Measurements from ENCODE around the gene ENG.
"Not testable (repeated sequence)": the region's sequence is repeated elsewhere in the genome, so short reads cannot be mapped to it uniquely, and the experiment has no call there.

The ENG gene

DNA sequence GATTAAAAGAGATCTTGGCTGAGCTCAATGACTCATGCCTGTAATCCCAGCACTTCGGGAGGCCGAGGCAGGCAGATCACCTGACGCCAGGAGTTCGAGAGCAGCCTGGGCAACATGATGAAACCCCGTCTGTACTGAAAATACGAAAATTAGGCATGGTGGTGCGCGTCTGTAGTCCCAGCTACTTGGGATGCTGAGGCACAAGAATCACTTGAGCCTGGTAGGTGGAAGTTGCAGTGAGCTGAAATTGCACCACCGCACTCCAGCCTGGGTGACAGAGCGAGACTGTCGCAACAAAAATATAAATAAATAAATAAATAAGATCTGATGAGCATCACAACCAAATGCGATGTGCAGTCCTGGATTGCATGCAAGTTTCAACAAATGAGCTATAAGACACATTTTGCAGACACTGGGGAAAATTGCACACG is 8.7 kb upstream of the ENG start:
- no peak for DNase-seq

DNA sequence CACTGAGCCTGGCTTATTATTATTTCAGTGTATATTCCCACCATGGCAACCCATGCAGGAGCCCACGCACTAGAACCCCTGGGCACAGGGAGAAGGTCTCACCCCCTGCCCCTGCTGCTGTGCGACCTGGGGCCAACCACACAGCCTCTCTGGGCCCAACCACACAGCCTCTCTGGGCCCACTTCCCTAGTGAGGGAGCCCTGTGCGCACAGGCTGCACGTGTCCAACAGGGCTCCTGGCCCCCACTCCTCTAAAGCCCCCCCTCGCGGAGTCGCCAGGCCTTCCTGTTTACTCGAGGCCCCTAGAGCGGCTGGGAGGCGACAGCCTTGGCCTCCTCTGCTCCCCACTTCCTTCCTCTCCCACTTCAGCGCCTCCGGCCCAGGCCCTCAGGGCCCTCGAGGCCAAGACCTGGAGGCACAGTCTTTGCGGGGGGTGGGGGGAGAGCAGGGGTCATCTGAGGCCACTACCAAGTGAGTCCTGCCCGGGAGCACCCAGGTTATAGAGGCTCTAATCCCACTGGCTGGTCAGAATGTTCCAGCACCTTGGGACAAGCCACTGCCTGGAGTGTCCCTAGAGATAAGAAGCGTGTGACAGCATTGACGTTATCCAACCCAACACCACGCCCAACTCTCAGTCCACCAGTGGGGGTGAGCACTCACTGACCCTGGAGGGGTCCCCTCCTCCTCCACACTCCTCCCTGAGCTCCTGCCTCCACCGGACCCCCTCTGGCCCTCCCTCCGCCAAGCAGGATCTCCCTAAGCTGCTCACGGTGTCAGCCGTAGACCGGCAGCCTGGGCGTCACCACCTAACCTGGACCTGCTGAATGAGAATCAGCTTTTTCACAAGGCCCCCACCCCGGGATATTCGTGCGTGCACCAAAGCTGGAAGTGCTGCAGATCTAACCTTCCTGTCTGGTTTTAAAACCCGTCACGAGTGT is 7.9 kb upstream of the ENG start:
- no peak for DNase-seq

- DNase-seq: no peak
These were observed 6.3 kb upstream of the ENG start for GRCh38 chr9:127860779-127861178.

GRCh38 chr9:127860260-127860659 is 5.8 kb upstream of the ENG start:
- no peak for DNase-seq

GRCh38 chr9:127858041-127858512 is 3.6 kb upstream of the ENG start:
- peak; percentile 5 for DNase-seq

GRCh38 chr9:127857278-127857677 is 2.8 kb upstream of the ENG start:
- no peak for DNase-seq

DNA sequence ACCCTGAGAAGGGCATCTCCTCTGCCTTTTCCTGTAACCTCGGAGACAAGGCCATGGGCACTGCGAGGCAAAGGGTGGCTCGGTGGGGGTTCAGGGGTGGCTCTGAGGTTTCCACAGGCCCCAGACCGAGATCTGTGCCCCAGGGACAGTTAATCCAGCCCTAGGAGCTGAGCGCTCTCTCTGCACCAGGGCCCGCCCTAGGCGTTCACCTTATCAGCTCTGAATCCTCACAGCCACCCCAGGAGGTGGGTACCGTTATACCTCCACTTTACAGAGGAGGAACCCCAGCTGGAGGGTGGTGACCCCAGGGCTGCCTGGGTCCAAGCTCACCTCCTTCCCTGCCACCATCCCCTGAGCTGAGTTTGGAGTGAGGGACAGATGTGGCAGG is 2.3 kb upstream of the ENG start:
- no peak for DNase-seq

DNA sequence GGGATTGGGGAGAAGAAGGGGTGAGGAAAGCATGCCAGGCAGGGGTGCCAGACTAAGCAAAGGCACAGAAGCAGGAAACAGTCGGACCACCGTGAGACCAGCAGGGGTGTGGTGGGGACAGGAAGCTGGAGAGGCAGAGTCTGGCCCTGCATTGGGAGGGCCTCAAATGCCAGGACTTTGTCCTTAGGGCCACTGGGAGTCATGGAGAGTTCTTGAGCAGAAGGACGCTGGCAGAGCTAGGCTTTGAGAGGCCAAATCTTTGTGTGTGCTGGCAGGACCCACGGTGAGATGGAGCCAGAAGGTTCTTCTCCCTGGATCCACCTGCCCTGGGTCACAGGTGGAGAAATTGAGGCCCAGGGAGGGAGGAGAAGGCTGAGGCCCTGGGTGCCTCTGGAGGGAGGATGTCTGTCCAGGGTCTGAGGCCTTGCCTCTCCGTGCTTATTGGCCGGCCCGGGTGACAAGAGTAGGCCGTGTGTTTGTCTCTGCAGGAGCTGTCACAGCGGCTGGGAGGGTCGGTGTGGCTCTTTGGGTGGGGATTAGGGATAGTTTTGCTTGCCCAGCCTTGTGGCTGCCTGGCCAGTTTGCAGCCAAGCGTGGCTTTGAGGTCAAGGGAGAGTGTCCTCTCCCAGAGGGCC is 1.8 kb upstream of the ENG start:
- DNase-seq: no peak

DNA sequence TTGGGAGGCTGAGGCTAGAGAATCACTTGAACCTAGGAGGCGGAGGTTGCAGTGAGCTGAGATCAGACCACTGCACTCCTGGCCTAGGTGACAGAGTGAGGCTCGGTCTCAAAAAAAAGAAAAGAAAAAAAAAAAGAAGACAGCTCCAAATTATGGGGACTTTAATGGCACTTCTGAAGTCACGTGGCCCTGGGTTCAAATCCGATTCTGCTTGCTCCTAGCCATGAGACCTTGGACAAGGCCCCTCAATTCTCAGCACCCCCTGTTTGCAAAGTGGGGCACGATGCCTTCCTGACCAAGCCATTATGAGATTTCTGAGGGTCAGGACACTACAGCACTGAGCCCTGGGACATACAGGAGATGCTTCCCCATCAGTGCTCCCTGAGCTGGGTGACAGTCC is 1.1 kb upstream of the ENG start:
- DNase-seq: no peak

GRCh38 chr9:127854960-127855359 is 502 bp upstream of the ENG start:
- DNase-seq: no peak

- DNase-seq: no peak
These were observed 910 bp downstream of the ENG start for GRCh38 chr9:127853312-127854183.

DNA sequence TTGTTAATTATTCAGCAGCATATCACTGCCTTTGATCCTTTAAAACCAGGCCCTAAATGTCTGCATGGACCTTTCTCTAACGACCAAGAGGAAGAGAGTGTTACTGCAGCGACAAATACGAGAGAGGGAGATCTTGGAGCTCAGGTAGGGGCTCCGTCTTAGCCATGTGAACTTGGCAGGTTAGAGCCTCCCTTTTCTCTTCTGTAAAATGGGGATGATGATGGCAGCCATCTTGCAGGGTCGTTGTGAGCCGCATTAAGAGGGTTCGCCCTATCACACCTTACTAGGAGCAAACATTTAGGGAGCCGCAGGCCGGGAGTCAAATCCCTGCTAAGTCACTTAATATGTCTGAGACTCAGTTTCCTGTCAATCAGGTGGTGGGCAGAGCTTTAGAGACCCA is 1.6 kb downstream of the ENG start:
- DNase-seq: no peak

- DNase-seq: no peak
These were observed 4.1 kb downstream of the ENG start for GRCh38 chr9:127850286-127850830.

DNA sequence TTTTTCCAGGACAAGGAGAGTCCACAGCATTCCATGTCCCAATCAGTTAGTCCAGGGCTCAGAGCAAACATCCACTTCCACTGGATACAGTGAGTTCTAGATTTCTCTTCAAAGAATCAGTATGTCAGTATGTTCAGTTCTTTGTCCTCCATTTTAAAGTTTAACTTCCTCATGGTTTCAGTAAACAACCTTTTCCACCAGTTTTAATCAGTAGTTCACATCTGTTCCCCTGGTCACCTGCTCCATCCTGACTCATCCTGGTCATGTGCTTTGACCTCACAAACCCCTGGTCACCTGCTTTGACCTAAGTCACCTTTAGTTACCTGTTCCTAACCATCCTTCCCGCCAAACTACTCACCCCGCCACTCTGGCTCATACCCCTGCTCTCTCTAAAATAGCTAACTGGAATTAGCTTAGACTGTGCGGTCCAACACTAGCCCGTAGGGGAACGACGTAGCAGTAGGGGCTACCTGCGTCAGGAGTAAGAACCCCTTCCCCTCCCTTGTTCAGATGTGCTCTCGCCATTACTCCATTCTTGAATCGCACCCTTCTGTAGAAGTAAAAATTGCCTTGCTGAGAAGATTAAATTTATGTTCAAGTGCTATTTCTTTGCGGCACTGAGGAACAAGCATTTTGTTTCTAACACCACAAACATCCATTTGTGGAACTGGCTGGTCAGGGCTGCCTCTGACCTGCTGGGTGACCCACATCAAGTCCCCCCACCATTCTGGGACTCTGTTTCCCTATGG is 5.5 kb downstream of the ENG start:
- DNase-seq: no peak

DNA sequence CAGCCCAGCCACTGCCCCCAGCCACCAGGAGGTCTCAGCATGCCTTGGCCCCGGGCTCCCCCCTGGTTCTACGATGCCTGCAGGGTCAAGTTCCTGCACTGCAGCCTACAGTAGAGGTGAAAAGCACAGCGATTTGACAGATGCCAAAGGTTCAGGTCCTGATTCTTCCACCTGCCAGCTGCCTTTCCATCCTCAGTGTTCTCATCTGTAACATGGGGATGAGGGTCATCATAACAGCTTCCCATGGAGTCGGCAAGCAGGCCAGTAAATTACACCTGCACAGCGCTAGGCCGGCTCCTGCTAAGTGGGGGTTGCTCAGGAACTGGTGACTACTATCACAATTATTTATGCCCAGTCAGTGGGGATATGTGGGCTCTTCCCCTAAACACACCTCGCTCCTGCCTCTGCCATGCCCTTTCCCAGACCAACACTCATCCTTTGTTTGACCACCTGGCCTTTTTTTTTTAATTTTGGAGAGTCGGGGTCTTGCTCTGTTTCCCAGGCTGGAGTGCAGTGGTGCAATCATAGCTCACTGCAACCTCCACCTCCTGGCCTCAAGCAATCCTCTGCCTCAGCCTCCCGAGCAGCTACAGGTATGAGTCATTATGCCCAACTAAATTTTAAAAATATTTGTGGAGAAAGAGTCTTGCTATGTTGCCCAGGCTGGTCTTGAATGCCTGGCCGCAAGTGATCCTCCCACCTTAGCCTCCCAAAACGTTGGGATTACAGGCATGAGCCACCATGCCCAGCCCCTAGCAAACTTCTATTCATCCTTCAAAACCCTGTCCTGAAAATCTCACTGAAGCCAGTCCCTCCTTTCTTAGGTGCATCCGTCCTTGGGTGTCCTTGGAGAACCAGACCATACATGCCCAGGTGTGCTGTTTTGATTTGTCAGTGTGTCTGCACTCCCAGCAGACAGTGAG is 6.4 kb downstream of the ENG start:
- DNase-seq: no peak

GRCh38 chr9:127847178-127847510 is 7.3 kb downstream of the ENG start:
- no peak for DNase-seq

DNA sequence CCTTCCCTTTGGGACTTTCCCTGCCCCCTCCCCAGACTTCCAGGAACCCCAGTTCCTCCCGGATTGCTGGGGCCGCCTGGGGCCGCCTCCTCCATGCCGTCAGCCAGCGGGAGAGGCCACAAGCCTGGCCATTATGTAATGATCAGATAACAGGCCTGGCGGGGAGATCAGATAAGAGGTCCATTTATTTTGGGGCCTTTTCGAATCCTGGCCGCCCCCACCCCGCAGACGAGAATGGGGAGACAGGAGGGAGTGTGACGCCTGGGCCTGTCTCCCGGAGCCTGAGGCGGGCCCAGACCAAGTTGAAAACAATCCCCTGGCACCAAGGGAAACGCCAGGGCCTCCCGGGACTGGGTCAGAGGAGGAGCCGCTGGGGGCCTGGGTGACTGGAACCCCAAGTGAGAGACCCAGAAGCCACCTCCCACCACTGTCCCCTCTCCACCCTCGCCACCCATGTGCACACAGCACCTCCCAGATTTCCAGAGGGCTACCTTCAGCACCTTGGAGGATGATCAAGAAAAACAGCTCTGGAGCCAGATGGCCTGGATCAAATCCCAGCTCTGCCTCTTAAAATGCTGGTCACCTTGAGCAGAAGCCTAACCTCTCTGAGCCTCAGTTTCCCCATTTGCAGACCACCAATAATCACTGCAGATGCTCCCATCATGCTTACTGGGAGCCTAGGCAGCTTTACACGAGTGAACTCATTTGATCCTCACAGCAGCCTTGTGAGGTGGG is 7.8 kb downstream of the ENG start:
- DNase-seq: no peak

DNA sequence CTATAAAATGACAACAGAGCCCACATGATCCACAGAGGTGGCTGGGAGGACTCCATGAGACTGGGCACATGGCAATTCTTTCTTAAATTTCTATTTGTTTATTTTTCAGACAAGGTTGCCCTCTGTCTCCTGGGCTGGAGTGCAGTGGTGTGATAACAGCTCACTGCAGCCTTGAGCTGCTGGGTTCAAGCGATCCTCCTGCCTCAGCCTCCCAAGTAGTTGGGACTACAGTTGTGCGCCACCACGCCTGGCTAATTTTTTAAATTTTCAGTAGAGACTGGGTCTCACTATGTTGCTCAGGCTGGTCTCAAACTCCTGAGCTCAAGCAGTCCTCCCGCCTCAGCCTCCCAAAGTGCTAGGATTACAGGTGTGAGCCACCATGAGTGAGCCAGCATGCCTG is 8.8 kb downstream of the ENG start:
- DNase-seq: not testable (repeated sequence)

DNA sequence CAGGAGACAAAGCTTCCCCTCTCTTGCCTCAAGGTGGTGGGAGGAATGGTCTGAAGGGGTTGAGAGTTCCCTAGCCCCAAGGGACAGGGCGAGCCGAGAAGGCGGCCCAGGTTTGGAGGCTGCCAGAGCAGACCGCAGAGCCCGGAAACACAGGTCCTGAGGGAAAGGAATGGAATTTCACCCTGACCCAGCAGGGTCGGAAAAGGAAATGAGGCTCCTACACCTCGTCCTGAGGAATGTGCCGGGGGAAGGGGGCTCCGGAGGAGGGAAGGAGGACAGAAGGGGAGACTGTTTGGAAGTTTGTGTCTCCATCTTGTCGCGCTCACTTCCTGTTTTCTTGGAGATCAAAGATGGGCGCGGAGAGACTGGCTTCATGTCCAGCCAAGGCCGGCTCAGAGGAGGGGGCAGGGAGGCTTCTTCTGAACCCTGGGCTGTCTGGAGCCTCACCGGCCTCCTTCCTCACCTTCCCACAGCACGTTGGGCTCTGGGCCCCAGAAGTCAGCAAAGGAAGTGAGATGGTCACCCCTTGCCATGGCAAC is 9.6 kb downstream of the ENG start:
- no peak for DNase-seq

All from NCI-H1417 treated with DMSO at 0.1 percent for 48 hours (cell line).